Loucy (cell line): Measurements from ENCODE around the gene TBC1D26.
"Not testable (repeated sequence)": the region's sequence is repeated elsewhere in the genome, so short reads cannot be mapped to it uniquely, and the experiment has no call there.

Experiments used
- EZH2phosphoT487 ChIP-seq: fragments of 200-600 bp; IDR thresholded peaks from 2 replicates; pipeline ENCODE4 v1.6.1; 2018; ENCODE audit warnings: antibody characterized with exemption, mild to moderate bottlenecking, moderate library complexity, borderline replicate concordance
- TF ChIP-seq, protein P1 (sequence below): fragments of 200-600 bp; sonication (generic); conservative IDR thresholded peaks from 2 replicates; pipeline ENCODE4 v1.5.1; 2014; ENCODE audit warnings: mild to moderate bottlenecking, antibody characterized with exemption, low read length

DNA sequence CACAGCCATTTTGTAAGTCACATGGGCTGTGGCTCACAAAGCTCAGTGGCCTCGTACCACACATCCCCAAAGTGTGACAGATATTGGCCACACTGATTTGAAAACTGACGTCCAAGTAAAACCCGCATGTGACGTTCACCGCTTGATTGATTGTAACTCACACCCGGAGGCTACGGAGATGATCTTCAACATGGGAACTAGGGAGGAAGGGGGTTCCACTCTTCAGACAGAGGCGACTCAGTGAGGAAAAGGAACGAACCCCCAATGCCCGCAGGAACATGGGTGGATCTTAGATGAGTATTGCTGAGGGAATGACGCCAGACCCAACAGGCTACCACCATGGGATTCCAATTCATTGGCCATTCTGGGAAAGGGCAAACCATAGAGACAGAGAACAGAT, 7.2 kb downstream of the TBC1D26 start:
- TF ChIP-seq, protein P1, sequence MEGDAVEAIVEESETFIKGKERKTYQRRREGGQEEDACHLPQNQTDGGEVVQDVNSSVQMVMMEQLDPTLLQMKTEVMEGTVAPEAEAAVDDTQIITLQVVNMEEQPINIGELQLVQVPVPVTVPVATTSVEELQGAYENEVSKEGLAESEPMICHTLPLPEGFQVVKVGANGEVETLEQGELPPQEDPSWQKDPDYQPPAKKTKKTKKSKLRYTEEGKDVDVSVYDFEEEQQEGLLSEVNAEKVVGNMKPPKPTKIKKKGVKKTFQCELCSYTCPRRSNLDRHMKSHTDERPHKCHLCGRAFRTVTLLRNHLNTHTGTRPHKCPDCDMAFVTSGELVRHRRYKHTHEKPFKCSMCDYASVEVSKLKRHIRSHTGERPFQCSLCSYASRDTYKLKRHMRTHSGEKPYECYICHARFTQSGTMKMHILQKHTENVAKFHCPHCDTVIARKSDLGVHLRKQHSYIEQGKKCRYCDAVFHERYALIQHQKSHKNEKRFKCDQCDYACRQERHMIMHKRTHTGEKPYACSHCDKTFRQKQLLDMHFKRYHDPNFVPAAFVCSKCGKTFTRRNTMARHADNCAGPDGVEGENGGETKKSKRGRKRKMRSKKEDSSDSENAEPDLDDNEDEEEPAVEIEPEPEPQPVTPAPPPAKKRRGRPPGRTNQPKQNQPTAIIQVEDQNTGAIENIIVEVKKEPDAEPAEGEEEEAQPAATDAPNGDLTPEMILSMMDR: not testable (repeated sequence)
- not testable (repeated sequence) for TF ChIP-seq EZH2phosphoT487
